LNCAP (cell line): ENCODE measurements around the gene KCNJ9.

Experiments
- CTCF ChIP-seq: fragments of 450-650 bp; IDR thresholded peaks from 2 replicates; pipeline ENCODE4 v1.5.1; 2017; ENCODE audit warnings: mild to moderate bottlenecking

The KCNJ9 gene

DNA sequence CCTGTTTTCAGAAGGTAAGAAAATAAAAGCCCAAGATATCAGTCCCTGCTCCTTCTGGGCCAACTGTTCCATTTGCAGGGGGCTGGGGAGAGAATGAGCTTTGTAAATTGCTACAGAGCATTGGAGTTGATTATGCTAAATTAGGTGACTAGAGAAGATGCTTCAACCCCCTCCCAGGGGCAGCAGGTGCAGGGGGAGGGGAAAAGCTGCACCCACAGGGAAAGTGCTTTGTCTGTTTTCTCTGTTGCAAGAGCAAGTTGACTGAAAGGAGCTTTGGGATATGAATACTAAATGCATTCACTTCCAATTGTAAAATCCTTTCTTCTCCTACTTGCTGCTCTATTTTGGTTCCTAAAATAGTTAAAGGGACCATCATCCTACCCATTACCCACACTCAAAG lies 33.0 kb upstream of the KCNJ9 start:
- TF ChIP-seq CTCF, result no peak

GRCh38 chr1:160049101-160049500 lies 32.2 kb upstream of the KCNJ9 start:
- TF ChIP-seq CTCF, result no peak

- TF ChIP-seq CTCF, result no peak
Observed at GRCh38 chr1:160050619-160051018, 30.7 kb upstream of the KCNJ9 start.

DNA sequence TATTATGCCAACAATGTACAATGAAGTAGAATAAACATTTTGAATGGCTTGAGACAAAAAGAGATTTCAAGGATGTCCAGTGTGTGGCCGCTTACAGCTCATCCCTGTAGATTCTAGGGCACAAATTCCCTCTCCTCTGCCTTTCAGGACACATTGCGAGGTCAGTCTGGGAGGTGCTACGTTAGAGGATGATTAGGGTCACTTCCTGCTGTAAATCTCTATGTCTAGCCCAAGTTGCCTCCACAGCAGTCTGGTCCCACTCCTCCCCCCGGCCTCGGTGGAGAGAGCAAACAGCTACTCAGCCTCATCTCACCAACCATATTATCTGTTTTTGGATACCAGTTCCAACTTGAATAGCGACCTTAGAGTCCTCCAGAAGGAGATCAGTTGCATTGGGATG lies 28.4 kb upstream of the KCNJ9 start:
- no peak for TF ChIP-seq CTCF

GRCh38 chr1:160053548-160054365 lies 27.6 kb upstream of the KCNJ9 start:
- no peak for TF ChIP-seq CTCF

DNA sequence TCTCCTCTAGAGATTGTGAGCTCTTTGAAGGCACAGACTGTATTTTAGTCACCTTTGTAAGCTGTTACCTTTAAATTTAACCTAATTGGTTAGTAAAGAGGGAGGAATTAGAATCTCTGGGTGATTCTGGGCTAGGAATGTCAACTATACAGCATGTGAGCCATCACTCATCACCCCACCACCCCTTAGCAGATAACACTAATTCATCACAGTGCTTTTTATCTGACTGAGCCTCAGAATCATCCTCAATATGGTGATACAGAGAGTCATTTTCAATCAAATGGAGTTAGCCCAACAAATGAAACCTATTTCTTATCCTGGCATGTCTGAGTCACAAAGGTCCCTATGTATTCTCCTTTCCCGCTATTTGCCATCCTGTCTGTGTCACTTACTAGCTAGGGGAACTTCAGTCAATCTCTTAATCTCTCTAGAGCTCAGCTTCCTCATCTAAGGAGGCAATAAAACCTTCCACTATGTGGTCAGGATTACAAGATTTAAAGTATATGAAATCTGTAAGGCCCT lies 24.6 kb upstream of the KCNJ9 start:
- no peak for TF ChIP-seq CTCF

GRCh38 chr1:160058087-160058486 lies 23.3 kb upstream of the KCNJ9 start:
- peak; percentile 21; the same call in 1 of the 2 replicates for TF ChIP-seq CTCF
